Astrocyte (in vitro differentiated cells and primary cell): ENCODE measurements around the gene TMPRSS3. TPM values are rescaled to one million over a fixed set of nuclear protein-coding genes. Genes with fewer than 3 reads are reported as not detected.

Experiments used
- DNase-seq: peaks from one replicate; pipeline ENCODE4 v3.0.0-alpha.2; 2010; ENCODE audit warnings: low read depth
- FAIRE-seq: peaks from 2 replicates; lab custom pipeline; 2011; peaks lifted over from hg19 to GRCh38; lab: Jason Lieb, UNC
- H2AFZ ChIP-seq: 2 replicates; pipeline ENCODE4 v1.6.0; 2012; ENCODE audit warnings: low read depth, low read length, inconsistent platforms
- H3K27ac ChIP-seq: 2 replicates; pipeline ENCODE4 v1.5.1; 2011; ENCODE audit warnings: low read depth, low read length, inconsistent platforms
- H3K27me3 ChIP-seq: 2 replicates; pipeline ENCODE4 v1.6.0; 2011; ENCODE audit warnings: low read length, inconsistent platforms; ENCODE audit not compliant: insufficient read depth
- H3K36me3 ChIP-seq: 2 replicates; pipeline ENCODE4 v1.5.1; 2011; ENCODE audit warnings: low read length, inconsistent platforms; ENCODE audit not compliant: insufficient read depth
- H3K4me1 ChIP-seq: 2 replicates; pipeline ENCODE4 v1.5.1; 2011; ENCODE audit warnings: low read length, inconsistent platforms; ENCODE audit not compliant: insufficient read depth
- H3K4me2 ChIP-seq: 2 replicates; pipeline ENCODE4 v1.6.0; 2012; ENCODE audit warnings: low read length, inconsistent platforms
- H3K4me3 ChIP-seq: 2 replicates; pipeline ENCODE4 v1.5.1; 2011; ENCODE audit warnings: low read depth, mild to moderate bottlenecking, low read length, inconsistent platforms; ENCODE audit not compliant: insufficient read depth
- H3K79me2 ChIP-seq: 2 replicates; pipeline ENCODE4 v1.6.0; 2012; ENCODE audit warnings: mild to moderate bottlenecking, low read length, inconsistent platforms; ENCODE audit not compliant: insufficient read depth
- H3K9ac ChIP-seq: 2 replicates; pipeline ENCODE4 v1.6.0; 2012; ENCODE audit warnings: mild to moderate bottlenecking, low read length, inconsistent platforms
- H3K9me3 ChIP-seq: 2 replicates; pipeline ENCODE4 v1.5.1; 2012; ENCODE audit warnings: low read depth, mild to moderate bottlenecking, low read length, inconsistent platforms; ENCODE audit not compliant: insufficient read depth
- H4K20me1 ChIP-seq: 2 replicates; pipeline ENCODE4 v1.6.0; 2012; ENCODE audit warnings: low read length, inconsistent platforms; ENCODE audit not compliant: insufficient read depth
- H3K27ac Mint-ChIP-seq: one replicate; pipeline ENCODE4 v1.8.0; 2021; ENCODE audit warnings: mild to moderate bottlenecking, mixed read lengths; ENCODE audit not compliant: unreplicated experiment
- H3K27me3 Mint-ChIP-seq: one replicate; pipeline ENCODE4 v1.8.0; 2021; ENCODE audit warnings: low read depth, mixed read lengths; ENCODE audit not compliant: unreplicated experiment
- H3K36me3 Mint-ChIP-seq: one replicate; pipeline ENCODE4 v1.8.0; 2021; ENCODE audit warnings: low read depth, mixed read lengths; ENCODE audit not compliant: unreplicated experiment
- H3K4me1 Mint-ChIP-seq: one replicate; pipeline ENCODE4 v1.8.0; 2021; ENCODE audit warnings: low read depth, mixed read lengths; ENCODE audit not compliant: unreplicated experiment
- H3K4me3 Mint-ChIP-seq: one replicate; pipeline ENCODE4 v1.8.0; 2021; ENCODE audit warnings: mild to moderate bottlenecking, moderate library complexity, mixed read lengths; ENCODE audit not compliant: unreplicated experiment
- H3K9me3 Mint-ChIP-seq: one replicate; pipeline ENCODE4 v1.8.0; 2021; ENCODE audit warnings: mild to moderate bottlenecking, mixed read lengths; ENCODE audit not compliant: unreplicated experiment
- EZH2 ChIP-seq: IDR thresholded peaks from 2 replicates; pipeline ENCODE4 v1.6.1; 2012; ENCODE audit warnings: mild to moderate bottlenecking, low read length, inconsistent platforms; ENCODE audit not compliant: insufficient read depth
- total RNA-seq: library from RNA; stranded (reverse); gene quantifications from 2 replicates; pipeline ENCODE4 v1.2.1, GENCODE V29; 2021
- TF ChIP-seq, protein P1 (sequence below): IDR thresholded peaks from 2 replicates; pipeline ENCODE4 v1.5.1; 2011; ENCODE audit warnings: low read depth, mild to moderate bottlenecking, inconsistent platforms, low read length, moderate library complexity; ENCODE audit not compliant: insufficient read depth

The TMPRSS3 gene
- total RNA-seq, 1 donor from 2014 or later = not detected

DNA sequence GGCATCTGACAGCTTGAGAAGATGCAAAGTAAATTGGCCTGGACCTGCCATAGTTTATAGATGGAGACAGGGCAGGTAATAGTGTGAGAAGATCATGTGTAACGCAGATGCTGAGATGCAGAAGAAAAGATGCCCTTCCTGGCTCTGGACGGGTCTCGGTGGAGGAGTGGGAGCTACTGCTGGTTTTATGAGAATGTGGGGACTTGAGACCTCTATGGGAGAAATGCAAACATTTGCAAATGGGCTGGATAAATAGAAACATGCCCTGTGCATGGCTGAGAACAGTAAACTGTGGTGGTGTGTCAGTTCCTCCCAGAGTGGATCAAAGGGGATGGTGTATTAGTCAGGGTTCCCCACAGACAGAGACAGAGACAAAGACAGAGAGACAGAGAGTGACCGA is 29.7 kb upstream of the TMPRSS3 start:
- peaks cover 15% of the 10 kb centered on the region for H3K9me3 Mint-ChIP-seq
- Histone ChIP-seq H4K20me1 (no peaks in the 10 kb centered on the region), H3K27me3 (peaks cover 11% of the 10 kb centered on the region), H3K27ac (no peak overlapping the region), H3K4me3 (no peak overlapping the region), H3K9ac (no peak overlapping the region), H3K79me2 (no peaks in the 10 kb centered on the region), H2AFZ (no peak overlapping the region), H3K36me3 (no peaks in the 10 kb centered on the region), H3K4me2 (no peak overlapping the region), H3K9me3 (no peaks in the 10 kb centered on the region), H3K4me1 (no peaks in the 10 kb centered on the region)
- no peak overlapping the region for H3K27ac Mint-ChIP-seq
- no peaks in the 10 kb centered on the region for H3K36me3 Mint-ChIP-seq
- no peak overlapping the region for H3K4me3 Mint-ChIP-seq
- no peak for TF ChIP-seq EZH2
- TF ChIP-seq, protein P1, sequence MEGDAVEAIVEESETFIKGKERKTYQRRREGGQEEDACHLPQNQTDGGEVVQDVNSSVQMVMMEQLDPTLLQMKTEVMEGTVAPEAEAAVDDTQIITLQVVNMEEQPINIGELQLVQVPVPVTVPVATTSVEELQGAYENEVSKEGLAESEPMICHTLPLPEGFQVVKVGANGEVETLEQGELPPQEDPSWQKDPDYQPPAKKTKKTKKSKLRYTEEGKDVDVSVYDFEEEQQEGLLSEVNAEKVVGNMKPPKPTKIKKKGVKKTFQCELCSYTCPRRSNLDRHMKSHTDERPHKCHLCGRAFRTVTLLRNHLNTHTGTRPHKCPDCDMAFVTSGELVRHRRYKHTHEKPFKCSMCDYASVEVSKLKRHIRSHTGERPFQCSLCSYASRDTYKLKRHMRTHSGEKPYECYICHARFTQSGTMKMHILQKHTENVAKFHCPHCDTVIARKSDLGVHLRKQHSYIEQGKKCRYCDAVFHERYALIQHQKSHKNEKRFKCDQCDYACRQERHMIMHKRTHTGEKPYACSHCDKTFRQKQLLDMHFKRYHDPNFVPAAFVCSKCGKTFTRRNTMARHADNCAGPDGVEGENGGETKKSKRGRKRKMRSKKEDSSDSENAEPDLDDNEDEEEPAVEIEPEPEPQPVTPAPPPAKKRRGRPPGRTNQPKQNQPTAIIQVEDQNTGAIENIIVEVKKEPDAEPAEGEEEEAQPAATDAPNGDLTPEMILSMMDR = no peak
- no peak for DNase-seq
- FAIRE-seq = no peak
- no peaks in the 10 kb centered on the region for H3K4me1 Mint-ChIP-seq
- peaks cover 62% of the 10 kb centered on the region for H3K27me3 Mint-ChIP-seq

DNA sequence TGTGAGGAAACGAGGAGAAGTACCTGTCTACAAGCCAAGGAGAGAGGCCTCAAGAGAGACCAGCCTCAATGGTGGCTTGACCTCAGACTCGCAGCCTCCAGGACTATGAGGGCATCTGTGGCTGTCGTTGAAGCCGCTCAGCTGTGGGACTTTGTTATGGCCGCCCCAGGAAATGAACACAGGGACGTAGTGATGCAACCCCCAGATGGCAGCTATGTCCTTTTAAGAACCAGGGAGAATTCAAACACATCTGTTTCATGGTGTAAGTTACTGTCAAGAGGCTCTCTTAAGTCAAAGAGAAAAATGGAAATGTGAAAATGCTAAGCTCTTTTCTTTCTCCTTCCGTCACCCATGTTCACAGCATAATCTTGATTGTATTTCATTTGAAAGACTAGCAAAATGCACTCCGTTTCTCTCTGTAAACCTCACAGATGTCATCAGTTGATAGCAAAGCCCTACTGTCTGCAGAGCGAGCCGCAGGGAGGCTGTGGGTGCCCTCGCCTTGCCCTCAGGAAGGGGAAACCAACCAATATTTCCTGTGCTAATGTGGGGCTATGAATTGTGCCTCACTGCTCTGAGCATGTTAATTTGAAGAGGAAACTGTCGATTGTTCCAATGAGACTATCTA is 29.2 kb upstream of the TMPRSS3 start:
- H3K9me3 ChIP-seq = no peaks in the 10 kb centered on the region
- TF ChIP-seq, protein P1 = no peak
- no peak for TF ChIP-seq EZH2
- H3K9me3 Mint-ChIP-seq = peaks cover 15% of the 10 kb centered on the region
- no peak overlapping the region for H3K27ac Mint-ChIP-seq
- no peak overlapping the region for H2AFZ ChIP-seq
- H3K27ac ChIP-seq = no peak overlapping the region
- peaks cover 11% of the 10 kb centered on the region for H3K27me3 ChIP-seq
- no peaks in the 10 kb centered on the region for H3K4me1 Mint-ChIP-seq
- H3K4me2 ChIP-seq = no peak overlapping the region
- H3K4me3 Mint-ChIP-seq = no peak overlapping the region
- H3K4me1 ChIP-seq = no peaks in the 10 kb centered on the region
- peaks cover 62% of the 10 kb centered on the region for H3K27me3 Mint-ChIP-seq
- H3K9ac ChIP-seq = no peak overlapping the region
- H3K4me3 ChIP-seq = no peak overlapping the region
- DNase-seq (no peak), FAIRE-seq (no peak)
- no peaks in the 10 kb centered on the region for H3K36me3 ChIP-seq
- no peaks in the 10 kb centered on the region for H3K79me2 ChIP-seq
- H4K20me1 ChIP-seq = no peaks in the 10 kb centered on the region
- H3K36me3 Mint-ChIP-seq = no peaks in the 10 kb centered on the region

DNA sequence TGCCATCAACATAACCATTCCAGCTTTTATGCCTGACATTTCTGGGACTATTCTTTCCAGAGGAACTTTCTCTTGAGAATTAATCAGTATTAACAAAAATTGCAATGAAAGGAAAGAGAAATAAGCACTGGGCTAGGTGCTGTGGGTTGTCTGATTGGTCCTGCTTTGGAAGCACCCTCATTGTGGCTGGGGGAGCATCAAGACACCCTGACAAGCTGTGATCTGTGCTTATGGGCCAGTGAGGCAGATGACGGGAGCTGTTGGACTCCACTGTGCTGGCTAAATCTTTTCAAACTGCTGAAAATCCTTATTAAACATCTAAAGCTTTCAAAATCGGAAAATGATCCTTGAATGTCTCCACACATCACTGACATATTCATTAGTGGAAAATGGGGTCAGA is 27.8 kb upstream of the TMPRSS3 start:
- H4K20me1 ChIP-seq = no peaks in the 10 kb centered on the region
- H3K27me3 ChIP-seq = peaks cover 15% of the 10 kb centered on the region
- H3K4me1 ChIP-seq = no peaks in the 10 kb centered on the region
- Mint-ChIP-seq H3K27me3 (peaks cover 58% of the 10 kb centered on the region), H3K36me3 (no peaks in the 10 kb centered on the region), H3K4me3 (no peak overlapping the region), H3K9me3 (peaks cover 18% of the 10 kb centered on the region), H3K27ac (no peak overlapping the region), H3K4me1 (no peaks in the 10 kb centered on the region)
- no peak overlapping the region for H3K27ac ChIP-seq
- H3K4me3 ChIP-seq = no peak overlapping the region
- no peak overlapping the region for H3K9ac ChIP-seq
- DNase-seq (no peak), FAIRE-seq (no peak)
- TF ChIP-seq EZH2 = no peak
- TF ChIP-seq, protein P1 = no peak
- no peak overlapping the region for H3K4me2 ChIP-seq
- H3K79me2 ChIP-seq = no peaks in the 10 kb centered on the region
- H3K36me3 ChIP-seq = no peaks in the 10 kb centered on the region
- H2AFZ ChIP-seq = no peak overlapping the region
- H3K9me3 ChIP-seq = no peaks in the 10 kb centered on the region
